OCI-LY1 (cell line): Measurements from ENCODE around the gene CLDN9.

Source experiments
- H2AFZ ChIP-seq: fragments of 200-600 bp; sonication (generic), shearing (Covaris generic); 2 replicates; pipeline ENCODE4 v1.6.0; 2014; ENCODE audit warnings: antibody characterized with exemption, mild to moderate bottlenecking, low read length
- H3F3A ChIP-seq: fragments of 200-600 bp; sonication (generic), shearing (Covaris generic); 2 replicates; pipeline ENCODE4 v1.6.0; 2014; ENCODE audit warnings: mild to moderate bottlenecking, antibody characterized with exemption, low read length, moderate library complexity; ENCODE audit not compliant: insufficient read depth
- H3K27ac ChIP-seq: fragments of 200-600 bp; sonication (generic); 2 replicates; pipeline ENCODE4 v1.5.1; 2014; ENCODE audit warnings: low read length, mixed run types, mild to moderate bottlenecking, low read depth; ENCODE audit not compliant: poor library complexity, severe bottlenecking
- H3K27me3 ChIP-seq: fragments of 200-600 bp; sonication (generic); 2 replicates; pipeline ENCODE4 v1.6.0; 2014; ENCODE audit warnings: antibody characterized with exemption, mild to moderate bottlenecking, low read length, moderate library complexity; ENCODE audit not compliant: insufficient read depth
- H3K36me3 ChIP-seq: fragments of 200-600 bp; sonication (generic); 2 replicates; pipeline ENCODE4 v1.6.1; 2014; ENCODE audit warnings: mild to moderate bottlenecking, antibody characterized with exemption, low read length, moderate library complexity, mixed read lengths; ENCODE audit not compliant: insufficient read depth
- H3K4me1 ChIP-seq: fragments of 200-600 bp; sonication (generic); 2 replicates; pipeline ENCODE4 v1.5.1; 2014; ENCODE audit warnings: mild to moderate bottlenecking, low read length, moderate library complexity; ENCODE audit not compliant: insufficient read depth, severe bottlenecking
- H3K4me2 ChIP-seq: fragments of 200-600 bp; sonication (generic), shearing (Covaris generic); 2 replicates; pipeline ENCODE4 v1.6.1; 2014; ENCODE audit warnings: low read length
- H3K4me3 ChIP-seq: fragments of 200-600 bp; sonication (generic); 2 replicates; pipeline ENCODE4 v1.5.1; 2014; ENCODE audit warnings: low read length, low read depth, mild to moderate bottlenecking, mixed read lengths; ENCODE audit not compliant: poor library complexity, severe bottlenecking
- H3K79me2 ChIP-seq: fragments of 200-600 bp; shearing (Covaris generic); 2 replicates; pipeline ENCODE4 v1.6.1; 2016; ENCODE audit warnings: mixed run types, low read length, mixed read lengths; ENCODE audit not compliant: insufficient read depth
- H3K9ac ChIP-seq: fragments of 200-600 bp; sonication (generic), shearing (Covaris generic); 2 replicates; pipeline ENCODE4 v1.6.1; 2014; ENCODE audit warnings: mild to moderate bottlenecking, low read length, mixed read lengths
- H3K9me2 ChIP-seq: fragments of 200-600 bp; sonication (generic), shearing (Covaris generic); 2 replicates; pipeline ENCODE4 v1.6.1; 2014; ENCODE audit warnings: low read depth, mild to moderate bottlenecking, low read length, mixed read lengths
- H3K9me3 ChIP-seq: fragments of 200-600 bp; shearing (Covaris generic); 2 replicates; pipeline ENCODE4 v1.6.1; 2014; ENCODE audit warnings: low read length, mixed read lengths
- H4K20me1 ChIP-seq: fragments of 200-600 bp; sonication (generic), shearing (Covaris generic); 2 replicates; pipeline ENCODE4 v1.6.0; 2016; ENCODE audit warnings: mild to moderate bottlenecking, low read length; ENCODE audit not compliant: insufficient read depth
- CTCF ChIP-seq: fragments of 200-600 bp; sonication (generic), shearing (Covaris generic); IDR thresholded peaks from 2 replicates; pipeline ENCODE4 v1.5.1; 2017; ENCODE audit warnings: mild to moderate bottlenecking, antibody characterized with exemption, low read length, moderate library complexity, mixed read lengths
- EZH2 ChIP-seq: fragments of 200-600 bp; sonication (generic), shearing (Covaris generic); IDR thresholded peaks from 2 replicates; pipeline ENCODE4 v1.8.0; 2017; ENCODE audit warnings: borderline replicate concordance, mixed run types, mild to moderate bottlenecking, antibody characterized with exemption, low read length, moderate library complexity, mixed read lengths

CLDN9 gene

DNA sequence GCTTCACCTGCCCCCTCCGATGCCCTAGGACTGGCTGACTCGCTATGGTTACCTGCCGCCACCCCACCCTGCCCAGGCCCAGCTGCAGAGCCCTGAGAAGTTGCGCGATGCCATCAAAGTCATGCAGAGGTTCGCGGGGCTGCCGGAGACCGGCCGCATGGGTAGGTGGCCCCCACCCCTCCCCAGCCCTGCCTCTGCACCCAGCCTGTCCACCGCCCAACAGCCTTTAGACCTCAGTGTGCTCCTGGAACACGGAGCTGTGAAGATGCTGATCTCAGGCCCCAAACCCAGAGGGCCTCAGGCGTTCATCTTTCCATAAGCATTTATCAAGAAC is 34.6 kb downstream of the CLDN9 start:
- no peaks in the 10 kb centered on the region for H3K79me2 ChIP-seq
- H3F3A ChIP-seq = no peaks in the 10 kb centered on the region
- H2AFZ ChIP-seq = no peak overlapping the region
- no peak for TF ChIP-seq EZH2
- TF ChIP-seq CTCF = no peak
- no peaks in the 10 kb centered on the region for H4K20me1 ChIP-seq
- H3K9me3 ChIP-seq = no peaks in the 10 kb centered on the region
- H3K36me3 ChIP-seq = no peaks in the 10 kb centered on the region
- H3K4me1 ChIP-seq = peaks cover 4% of the 10 kb centered on the region
- no peaks in the 10 kb centered on the region for H3K9me2 ChIP-seq
- H3K27me3 ChIP-seq = no peaks in the 10 kb centered on the region
- no peak overlapping the region for H3K4me3 ChIP-seq
- H3K27ac ChIP-seq = no peak overlapping the region
- H3K4me2 ChIP-seq = no peak overlapping the region
- no peak overlapping the region for H3K9ac ChIP-seq

DNA sequence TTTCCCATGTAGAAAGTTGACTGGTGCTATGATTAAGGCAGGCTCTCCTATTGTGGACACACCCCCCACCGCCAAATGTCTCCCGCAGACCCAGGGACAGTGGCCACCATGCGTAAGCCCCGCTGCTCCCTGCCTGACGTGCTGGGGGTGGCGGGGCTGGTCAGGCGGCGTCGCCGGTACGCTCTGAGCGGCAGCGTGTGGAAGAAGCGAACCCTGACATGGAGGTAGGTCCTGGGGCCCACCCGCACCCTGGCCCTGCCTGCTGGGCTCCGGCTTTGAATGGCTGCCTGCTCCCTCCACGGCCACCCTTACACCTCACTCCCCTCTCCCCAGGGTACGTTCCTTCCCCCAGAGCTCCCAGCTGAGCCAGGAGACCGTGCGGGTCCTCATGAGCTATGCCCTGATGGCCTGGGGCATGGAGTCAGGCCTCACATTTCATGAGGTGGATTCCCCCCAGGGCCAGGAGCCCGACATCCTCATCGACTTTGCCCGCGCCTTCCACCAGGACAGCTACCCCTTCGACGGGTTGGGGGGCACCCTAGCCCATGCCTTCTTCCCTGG is 37.3 kb downstream of the CLDN9 start:
- H3K9me2 ChIP-seq = no peaks in the 10 kb centered on the region
- H4K20me1 ChIP-seq = no peaks in the 10 kb centered on the region
- H2AFZ ChIP-seq = no peak overlapping the region
- no peak overlapping the region for H3K9ac ChIP-seq
- H3K79me2 ChIP-seq = no peaks in the 10 kb centered on the region
- TF ChIP-seq EZH2 (no peak), CTCF (no peak)
- no peaks in the 10 kb centered on the region for H3K9me3 ChIP-seq
- no peaks in the 10 kb centered on the region for H3K36me3 ChIP-seq
- no peak overlapping the region for H3K4me2 ChIP-seq
- no peaks in the 10 kb centered on the region for H3F3A ChIP-seq
- H3K27me3 ChIP-seq = no peaks in the 10 kb centered on the region
- no peak overlapping the region for H3K27ac ChIP-seq
- H3K4me1 ChIP-seq = peaks cover 6% of the 10 kb centered on the region
- no peak overlapping the region for H3K4me3 ChIP-seq

GRCh38 chr16:3050487-3050886 is 37.8 kb downstream of the CLDN9 start:
- TF ChIP-seq EZH2 = no peak
- TF ChIP-seq CTCF = no peak
- Histone ChIP-seq H2AFZ (no peak overlapping the region), H3K36me3 (no peaks in the 10 kb centered on the region), H3K9me3 (no peaks in the 10 kb centered on the region), H3K9ac (no peak overlapping the region), H3K4me1 (peaks cover 11% of the 10 kb centered on the region), H3K79me2 (no peaks in the 10 kb centered on the region), H3K27me3 (no peaks in the 10 kb centered on the region), H3K4me2 (no peak overlapping the region), H3K9me2 (no peaks in the 10 kb centered on the region), H3K27ac (no peak overlapping the region), H4K20me1 (no peaks in the 10 kb centered on the region), H3F3A (no peaks in the 10 kb centered on the region), H3K4me3 (no peak overlapping the region)
